HepG2 (cell line): ENCODE results near the gene PHF2. TPM values are rescaled to one million over a fixed set of nuclear protein-coding genes. Genes with fewer than 3 reads are reported as not detected.

Source experiments
- ATAC-seq: fragments of 200-7000 bp; cut with Tn5 transposase; 3 replicates; pipeline ENCODE4 v1.9.1; 2020; ENCODE audit warnings: mild to moderate bottlenecking, moderate library complexity
- BruUV-seq: library from RNA; stranded (reverse); fragments of 400-500 nt; replicated peaks from 2 replicates; lab custom pipeline; 2021; lab: Mats Ljungman, UMichigan
- CTCF ChIA-PET: fragments of 300-600 bp; formaldehyde crosslinking; extraction: SDS; loops from one replicate; lab custom pipeline; 2021; ENCODE audit warnings: low total read pairs, inconsistent platforms, low intra/inter-chr PET ratio; lab: Yijun Ruan, JAX
- POLR2A ChIA-PET: fragments of 350-600 bp; sonication (Branson Sonifier 250); formaldehyde crosslinking; loops from one replicate; lab custom pipeline; 2020; ENCODE audit warnings: antibody characterized with exemption, inconsistent platforms; lab: Yijun Ruan, JAX
- DNase-seq: peaks from one replicate; pipeline ENCODE4 v3.0.0-alpha.2; 2015; ENCODE audit warnings: low spot score
- FAIRE-seq: peaks from 3 replicates; lab custom pipeline; 2011; peaks lifted over from hg19 to GRCh38; lab: Jason Lieb, UNC
- H2AFZ ChIP-seq: one replicate; pipeline ENCODE4 v1.6.1; 2011; ENCODE audit warnings: low read length, inconsistent platforms
- H3K27ac ChIP-seq: fragments of 300-600 bp; 3 replicates; pipeline ENCODE4 v1.8.0; 2011; ENCODE audit warnings: mixed run types, mild to moderate bottlenecking, mixed read lengths, low read length, inconsistent platforms; ENCODE audit not compliant: insufficient read depth; ENCODE audit errors: extremely low read length
- H3K27me3 ChIP-seq, 2 experiments: fragments of 200-600 bp in 1 of 2; 2 replicates in 1 of 2; 3 replicates in 1 of 2; pipeline versions ENCODE4 v1.6.0 to v1.8.0; 2011; ENCODE audit warnings: low read length in 2 of 2, mild to moderate bottlenecking in 2 of 2, moderate library complexity in 2 of 2, inconsistent platforms in 1 of 2; ENCODE audit not compliant: insufficient read depth in 2 of 2, control insufficient read depth in 1 of 2
- H3K36me3 ChIP-seq, 2 experiments: fragments of 200-600 bp in 1 of 2; replicated peaks in 1 of 2; 2 replicates in 1 of 2; 3 replicates in 1 of 2; pipeline versions ENCODE4 v1.5.1 to v1.8.0; 2011; ENCODE audit warnings: low read length in 2 of 2, inconsistent platforms in 1 of 2; ENCODE audit not compliant: insufficient read depth in 2 of 2, control insufficient read depth in 1 of 2
- H3K4me1 ChIP-seq: 2 replicates; pipeline ENCODE4 v1.5.1; 2012; ENCODE audit warnings: low read length, inconsistent platforms; ENCODE audit not compliant: insufficient read depth
- H3K4me2 ChIP-seq: 2 replicates; pipeline ENCODE4 v1.6.0; 2011; ENCODE audit warnings: low read depth, low read length, inconsistent platforms
- H3K4me3 ChIP-seq, 3 experiments: fragments of 200-600 bp in 1 of 3; sonication (generic), shearing (Covaris generic) in 1 of 3; replicated peaks in 1 of 3; 2 replicates each; pipeline ENCODE4 v1.5.1; 2011 to 2016; ENCODE audit warnings: low read length in 3 of 3, inconsistent platforms in 2 of 3, low read depth in 2 of 3, mild to moderate bottlenecking in 2 of 3, control low read depth in 1 of 3, mixed read lengths in 1 of 3; ENCODE audit not compliant: insufficient read depth in 1 of 3
- H3K79me2 ChIP-seq: one replicate; pipeline ENCODE4 v1.6.1; 2011; ENCODE audit warnings: low read length, inconsistent platforms; ENCODE audit not compliant: insufficient read depth
- H3K9ac ChIP-seq: 2 replicates; pipeline ENCODE4 v1.6.0; 2011; ENCODE audit warnings: mild to moderate bottlenecking, low read depth, low read length, inconsistent platforms; ENCODE audit not compliant: insufficient read depth
- H3K9me3 ChIP-seq: 2 replicates; pipeline ENCODE4 v1.5.1; 2012; ENCODE audit warnings: mild to moderate bottlenecking, low read length
- H4K20me1 ChIP-seq: 2 replicates; pipeline ENCODE4 v1.6.0; 2011; ENCODE audit warnings: inconsistent platforms, mild to moderate bottlenecking, low read length, moderate library complexity; ENCODE audit not compliant: insufficient read depth
- KDM1A ChIP-seq: IDR thresholded peaks from 2 replicates; pipeline ENCODE4 v1.6.1; 2016; ENCODE audit warnings: missing compliant biosample characterization
- NPAS2 ChIP-seq: sonication (generic); formaldehyde crosslinking; IDR thresholded peaks from 2 replicates; pipeline ENCODE4 v1.8.0; 2022; ENCODE audit warnings: mild to moderate bottlenecking, missing genetic modification reagents, borderline replicate concordance
- PPARG ChIP-seq: conservative IDR thresholded peaks from 2 replicates; pipeline ENCODE4 v1.6.1; 2016; ENCODE audit warnings: missing biosample characterization, missing genetic modification reagents
- SALL1 ChIP-seq: sonication (generic); formaldehyde crosslinking; IDR thresholded peaks from 2 replicates; pipeline ENCODE4 v1.8.0; 2022; ENCODE audit warnings: mild to moderate bottlenecking, missing genetic modification reagents
- SOX13 ChIP-seq, 3 experiments: fragments of 450-650 bp in 1 of 3; sonication (generic) in 1 of 3; formaldehyde crosslinking in 1 of 3; IDR thresholded peaks in 2 of 3; conservative IDR thresholded peaks in 1 of 3; 2 replicates each; pipeline versions ENCODE4 v1.5.0 to v1.6.1; 2016 to 2020; ENCODE audit warnings: antibody characterized with exemption in 1 of 3, mild to moderate bottlenecking in 1 of 3, missing compliant biosample characterization in 1 of 3, missing genetic modification reagents in 1 of 3, moderate library complexity in 1 of 3
- SRF ChIP-seq: IDR thresholded peaks from 2 replicates; pipeline ENCODE4 v1.6.1; 2011; ENCODE audit warnings: mild to moderate bottlenecking, low read depth, low read length, moderate library complexity
- TBX3 ChIP-seq: fragments of 450-650 bp; IDR thresholded peaks from 2 replicates; pipeline ENCODE4 v1.6.1; 2017; ENCODE audit warnings: antibody characterized with exemption, mild to moderate bottlenecking, inconsistent platforms, borderline replicate concordance
- ZBTB21 ChIP-seq: sonication (generic); formaldehyde crosslinking; IDR thresholded peaks from 2 replicates; pipeline ENCODE4 v1.4.0; 2020; ENCODE audit warnings: missing genetic modification reagents
- ZNF253 ChIP-seq: sonication (generic); formaldehyde crosslinking; IDR thresholded peaks from 2 replicates; pipeline ENCODE4 v1.8.0; 2022; ENCODE audit warnings: mild to moderate bottlenecking, missing genetic modification reagents, borderline replicate concordance
- WGBS: methylation state at CpG from one replicate; pipeline ENCODE4 v1.1.6; 2017; ENCODE audit warnings: low lambda C conversion rate; 5-methylcytosine and 5-hydroxymethylcytosine counted together
- in situ Hi-C: cut with HindIII; loops from 2 replicates; pipeline ENCODE4 v1.10.0; 2017; ENCODE audit warnings: low pct_unique_long_range_greater_than_20kb; ENCODE audit not compliant: extremely low pct_ligation_motif_present
- intact Hi-C: fragments of 100-400 bp; cut with micrococcal nuclease; formaldehyde crosslinking; loops from one replicate; pipeline ENCODE4 v1.10.0; 2022; ENCODE audit not compliant: unreplicated experiment
- polyA plus RNA-seq, 8 experiments: library from polyadenylated mRNA; depleted of rRNA in 3 of 8; stranded (reverse) in 7 of 8; unstranded in 1 of 8; fragments of >200 nt; fragmentation: Illumina TruSeq in 4 of 8; extraction: Trizol in 4 of 8; gene quantifications; 2 replicates each; pipeline versions ENCODE4 v1.2.1 to v1.2.3, GENCODE V29; 2011 to 2016; ENCODE audit warnings: low read depth in 4 of 8, missing spikeins in 1 of 8, mixed read lengths in 1 of 8; ENCODE audit not compliant: insufficient read depth in 1 of 8
- total RNA-seq, 5 experiments: library from RNA; depleted of rRNA; stranded (reverse); fragments of >200 nt; fragmentation: Illumina TruSeq; extraction: Trizol; gene quantifications; 2 replicates each; pipeline ENCODE4 v1.2.3, GENCODE V29; 2016; ENCODE audit warnings: low read depth in 1 of 5
- TF ChIP-seq, protein P1 (sequence below): sonication (generic); formaldehyde crosslinking; IDR thresholded peaks from 2 replicates; pipeline ENCODE4 v1.4.0; 2020; ENCODE audit warnings: mild to moderate bottlenecking, missing genetic modification reagents

Gene PHF2
- total and polyA plus RNA-seq, 2 of the 13 experiments (the other 11 are each of a cell fraction or from before 2014, with no cell fraction given) = 6.6 to 9.1 TPM

DNA sequence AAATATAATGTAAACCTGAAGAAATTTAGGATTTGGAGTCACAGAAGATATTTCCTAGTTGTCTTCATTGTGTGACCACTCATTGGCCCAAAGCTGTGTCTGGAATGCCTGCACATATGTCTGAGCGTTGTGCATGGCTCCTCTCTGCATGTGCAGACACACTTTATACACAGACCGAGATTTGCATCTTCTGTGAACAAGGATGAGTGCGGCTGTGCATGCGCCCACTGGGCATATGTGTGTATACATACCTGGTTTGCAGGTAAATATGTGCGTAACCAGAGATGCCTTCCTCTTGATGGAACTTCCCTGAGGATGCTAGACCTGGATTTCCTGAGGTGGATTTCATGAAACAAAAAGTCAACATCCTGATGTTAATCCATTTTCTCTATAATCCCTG lies 19.1 kb downstream of the PHF2 start:
- TF ChIP-seq PPARG (CRISPR knock-in tag) (no peak), KDM1A (no peak), TBX3 (no peak), ZNF253 (CRISPR knock-in tag) (no peak), SRF (no peak), SALL1 (CRISPR knock-in tag) (no peak), SOX13 (IDR thresholded peaks at IDR 0.05) (no peak), SOX13 (CRISPR knock-in tag; conservative IDR thresholded peaks at IDR 0.05 in 1 of 2, IDR thresholded peaks at IDR 0.05 in 1 of 2) (no peak)
- TF ChIP-seq, all 625 proteins: peak for 0
- in situ Hi-C loops (no loop called here), intact Hi-C loops (no loop called here)
- ATAC-seq (no peak), FAIRE-seq (no peak), DNase-seq (no peak)
- Histone ChIP-seq H4K20me1 (no peaks in the 10 kb centered on the region; the same call in 1 of the 2 replicates), H3K4me2 (no peak overlapping the region), H3K9me3 (no peaks in the 10 kb centered on the region), H2AFZ (no peak overlapping the region), H3K27ac (no peak overlapping the region), H3K79me2 (peaks cover 21% of the 10 kb centered on the region), H3K4me1 (peaks cover 37% of the 10 kb centered on the region), H3K36me3 (no peaks in the 10 kb centered on the region), H3K4me3 (no peak overlapping the region), H3K27me3 (no peaks in the 10 kb centered on the region), H3K9ac (no peak overlapping the region)
- BruUV-seq = no TSS peak
- CTCF ChIA-PET = no interaction called here
- 97% methylated on average over 4 of the region's 5 CpGs for whole genome bisulfite sequencing
- POLR2A ChIA-PET = no interaction called here

DNA sequence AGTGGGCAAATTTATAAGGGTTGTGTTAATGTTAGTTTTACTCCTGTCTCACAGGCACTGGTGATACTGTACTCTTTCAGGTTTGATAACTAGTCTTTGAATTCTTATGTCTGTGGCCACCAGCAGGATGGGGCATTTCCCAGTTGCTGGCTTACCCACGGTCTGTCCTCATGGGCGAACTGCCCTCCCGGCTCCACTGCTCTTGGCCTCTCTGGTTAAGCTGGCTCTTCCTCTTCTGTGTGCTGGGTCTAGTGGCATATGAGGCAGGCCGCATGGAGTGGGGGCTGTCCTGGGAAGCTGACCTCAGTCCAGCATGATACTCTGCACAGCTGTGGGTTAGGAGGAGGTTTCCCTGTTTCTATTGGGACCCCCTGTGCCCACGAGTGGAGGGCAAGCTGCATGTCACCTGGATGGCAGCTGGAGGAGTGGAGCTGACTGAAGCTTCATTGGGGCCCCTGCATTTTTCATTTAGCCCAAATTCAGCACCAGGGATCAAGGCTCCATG lies 19.5 kb downstream of the PHF2 start:
- TF ChIP-seq ZBTB21 (CRISPR knock-in tag) (no peak), NPAS2 (CRISPR knock-in tag) (no peak)
- TF ChIP-seq, protein P1, sequence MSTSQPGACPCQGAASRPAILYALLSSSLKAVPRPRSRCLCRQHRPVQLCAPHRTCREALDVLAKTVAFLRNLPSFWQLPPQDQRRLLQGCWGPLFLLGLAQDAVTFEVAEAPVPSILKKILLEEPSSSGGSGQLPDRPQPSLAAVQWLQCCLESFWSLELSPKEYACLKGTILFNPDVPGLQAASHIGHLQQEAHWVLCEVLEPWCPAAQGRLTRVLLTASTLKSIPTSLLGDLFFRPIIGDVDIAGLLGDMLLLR (CRISPR knock-in tag) = no peak
- Histone ChIP-seq H3K79me2 (peaks cover 22% of the 10 kb centered on the region), H3K36me3 (no peaks in the 10 kb centered on the region), H4K20me1 (no peaks in the 10 kb centered on the region; the same call in 1 of the 2 replicates), H3K9ac (no peak overlapping the region), H2AFZ (no peak overlapping the region), H3K4me2 (no peak overlapping the region), H3K4me1 (peaks cover 32% of the 10 kb centered on the region), H3K27ac (no peak overlapping the region), H3K4me3 (no peak overlapping the region), H3K27me3 (no peaks in the 10 kb centered on the region), H3K9me3 (no peaks in the 10 kb centered on the region)
- ChIA-PET CTCF (no interaction called here), POLR2A (no interaction called here)
- FAIRE-seq (no peak), DNase-seq (no peak), ATAC-seq (no peak)
- no TSS peak for BruUV-seq
- 85% methylated on average over 3 of the region's 5 CpGs for WGBS
- intact Hi-C loops = no loop called here
- in situ Hi-C loops = no loop called here
